HCT116 (cell line): ENCODE data around the gene MS4A5. TPM values are rescaled to one million over a fixed set of nuclear protein-coding genes. Genes with fewer than 3 reads are reported as not detected.

Experiments used
- ATAC-seq: fragments of 200-7000 bp; cut with Tn5 transposase; 2 replicates; pipeline ENCODE4 v1.9.1; 2020; ENCODE audit warnings: mild to moderate bottlenecking, moderate library complexity
- BruUV-seq: library from RNA; stranded (reverse); fragments of 400-500 nt; replicated peaks from 2 replicates; lab custom pipeline; 2021; lab: Mats Ljungman, UMichigan
- CTCF ChIA-PET: fragments of 300-600 bp; sonication (Branson Sonifier 250); formaldehyde crosslinking; loops from one replicate; lab custom pipeline; 2021; ENCODE audit warnings: antibody characterized with exemption; lab: Charles Lee
- POLR2A ChIA-PET: fragments of 300-600, 350-600 bp; sonication (Branson Sonifier 250); formaldehyde crosslinking; loops from one replicate; lab custom pipeline; 2021; ENCODE audit warnings: antibody characterized with exemption; lab: Charles Lee
- RAD21 ChIA-PET, 2 experiments: fragments of 300-600 bp; sonication (Branson Sonifier 250); formaldehyde crosslinking; loops; one replicate each; lab custom pipeline; 2023; ENCODE audit warnings: low total read pairs in 2 of 2; ENCODE audit not compliant: uncharacterized antibody in 2 of 2, unreplicated experiment in 2 of 2, low non-redundant PET in 1 of 2; lab: Charles Lee
- DNase-seq: peaks from one replicate; pipeline ENCODE4 v3.0.0-alpha.2; 2010; ENCODE audit warnings: low read depth, low spot score
- H2AFZ ChIP-seq: fragments of 200-600 bp; shearing (Covaris generic), sonication (generic); 2 replicates; pipeline ENCODE4 v1.6.1; 2017; ENCODE audit warnings: low read depth, mixed run types, mixed read lengths, antibody characterized with exemption, low read length; ENCODE audit not compliant: poor library complexity, severe bottlenecking
- H3K27ac ChIP-seq: 2 replicates; pipeline ENCODE4 v1.5.1; 2012; ENCODE audit warnings: low read depth, low read length
- H3K27me3 ChIP-seq: fragments of 200-600 bp; sonication (generic); 2 replicates; pipeline ENCODE4 v1.6.1; 2016; ENCODE audit warnings: mixed run types, low read length, mixed read lengths; ENCODE audit not compliant: insufficient read depth
- H3K36me3 ChIP-seq, 2 experiments: fragments of 200-500 bp in 1 of 2; fragments of 200-600 bp in 1 of 2; sonication (Bioruptor generic) in 1 of 2; sonication (generic) in 1 of 2; 2 replicates each; pipeline versions ENCODE4 v1.5.1 to v1.6.1; 2014 to 2016; ENCODE audit warnings: low read length in 2 of 2, inconsistent platforms in 1 of 2, mixed read lengths in 1 of 2, mixed run types in 1 of 2; ENCODE audit not compliant: insufficient read depth in 2 of 2, control insufficient read depth in 1 of 2
- H3K4me1 ChIP-seq, 2 experiments: fragments of 200-600 bp in 1 of 2; sonication (generic) in 1 of 2; 2 replicates each; pipeline versions ENCODE4 v1.5.1 to v1.6.1; 2012 to 2017; ENCODE audit warnings: low read length in 2 of 2, inconsistent platforms in 1 of 2, mild to moderate bottlenecking in 1 of 2, mixed read lengths in 1 of 2, mixed run types in 1 of 2, moderate library complexity in 1 of 2; ENCODE audit not compliant: insufficient read depth in 2 of 2, control insufficient read depth in 1 of 2
- H3K4me2 ChIP-seq: fragments of 200-600 bp; sonication (generic); 2 replicates; pipeline ENCODE4 v1.6.1; 2017; ENCODE audit warnings: mixed run types, low read length, mixed read lengths
- H3K4me3 ChIP-seq, 2 experiments: fragments of 200-600 bp in 1 of 2; sonication (generic) in 1 of 2; replicated peaks in 1 of 2; 2 replicates each; pipeline ENCODE4 v1.5.1; 2011 to 2016; ENCODE audit warnings: low read length in 2 of 2, control low read depth in 1 of 2, low read depth in 1 of 2, mild to moderate bottlenecking in 1 of 2, mixed read lengths in 1 of 2, mixed run types in 1 of 2
- H3K79me2 ChIP-seq: fragments of 200-600 bp; sonication (generic); 2 replicates; pipeline ENCODE4 v1.6.1; 2017; ENCODE audit warnings: mild to moderate bottlenecking, mixed run types, low read length, moderate library complexity, mixed read lengths; ENCODE audit not compliant: insufficient read depth
- H3K9ac ChIP-seq: fragments of 200-600 bp; sonication (generic); 2 replicates; pipeline ENCODE4 v1.6.1; 2016; ENCODE audit warnings: low read length, mixed read lengths
- H3K9me2 ChIP-seq: fragments of 200-600 bp; sonication (generic), shearing (Covaris generic); 2 replicates; pipeline ENCODE4 v1.6.1; 2017; ENCODE audit warnings: mixed run types, mild to moderate bottlenecking, moderate library complexity; ENCODE audit not compliant: insufficient read depth
- H3K9me3 ChIP-seq, 2 experiments: fragments of 200-500 bp in 1 of 2; fragments of 200-600 bp in 1 of 2; sonication (Bioruptor generic) in 1 of 2; sonication (generic) in 1 of 2; 2 replicates each; pipeline ENCODE4 v1.6.1; 2014 to 2017; ENCODE audit warnings: low read length in 2 of 2, mixed read lengths in 2 of 2, inconsistent platforms in 1 of 2, low read depth in 1 of 2, mild to moderate bottlenecking in 1 of 2, mixed run types in 1 of 2, moderate library complexity in 1 of 2; ENCODE audit not compliant: control insufficient read depth in 1 of 2, insufficient read depth in 1 of 2
- H4K20me1 ChIP-seq: fragments of 200-600 bp; sonication (generic), shearing (Covaris generic); 2 replicates; pipeline ENCODE4 v1.6.1; 2017; ENCODE audit warnings: mixed run types, mild to moderate bottlenecking, moderate library complexity; ENCODE audit not compliant: insufficient read depth
- ATF3 ChIP-seq: IDR thresholded peaks from 2 replicates; pipeline ENCODE4 v1.6.1; 2012
- CTCF ChIP-seq, 3 experiments: fragments of 200-600 bp in 1 of 3; sonication (generic) in 1 of 3; IDR thresholded peaks in 2 of 3; conservative IDR thresholded peaks in 1 of 3; 2 replicates each; pipeline ENCODE4 v1.5.1; 2012 to 2017; ENCODE audit warnings: low read depth in 2 of 3, low read length in 2 of 3, antibody characterized with exemption in 1 of 3, borderline replicate concordance in 1 of 3, control low read depth in 1 of 3, mild to moderate bottlenecking in 1 of 3, mixed read lengths in 1 of 3, mixed run types in 1 of 3, moderate library complexity in 1 of 3; ENCODE audit not compliant: insufficient read depth in 1 of 3
- EGR1 ChIP-seq: IDR thresholded peaks from 2 replicates; pipeline ENCODE4 v1.6.1; 2012; ENCODE audit warnings: low read depth
- ELF1 ChIP-seq: IDR thresholded peaks from 2 replicates; pipeline ENCODE4 v1.6.1; 2012; ENCODE audit warnings: low read depth, borderline replicate concordance
- EZH2 ChIP-seq: fragments of 200-600 bp; sonication (generic); IDR thresholded peaks from 2 replicates; pipeline ENCODE4 v1.6.1; 2017; ENCODE audit warnings: antibody characterized with exemption, mixed run types
- FOSL1 ChIP-seq: IDR thresholded peaks from 2 replicates; pipeline ENCODE4 v1.6.1; 2012; ENCODE audit warnings: low read depth
- POLR2AphosphoS5 ChIP-seq: IDR thresholded peaks from 2 replicates; pipeline ENCODE4 v1.6.1; 2011; ENCODE audit warnings: mild to moderate bottlenecking, low read depth, low read length, moderate library complexity
- SP1 ChIP-seq: IDR thresholded peaks from 2 replicates; pipeline ENCODE4 v1.6.1; 2012; ENCODE audit warnings: low read depth
- TCF7L2 ChIP-seq: IDR thresholded peaks from 2 replicates; pipeline ENCODE4 v1.7.0; 2011; ENCODE audit warnings: borderline replicate concordance, inconsistent platforms; ENCODE audit not compliant: insufficient read depth, insufficient read length; ENCODE audit errors: extremely low read depth
- YY1 ChIP-seq: IDR thresholded peaks from 2 replicates; pipeline ENCODE4 v1.6.1; 2011; ENCODE audit warnings: low read length, low read depth, moderate library complexity, mild to moderate bottlenecking; ENCODE audit not compliant: insufficient replicate concordance; ENCODE audit errors: extremely low read depth
- intact Hi-C: fragments of 100-400 bp; cut with micrococcal nuclease; formaldehyde crosslinking; loops from 2 replicates; pipeline ENCODE4 v1.10.0; 2022
- total RNA-seq: library from RNA; stranded (reverse); gene quantifications from one replicate; pipeline ENCODE4 v1.2.1, GENCODE V29; 2021; ENCODE audit not compliant: unreplicated experiment

Gene MS4A5
- total RNA-seq, 1 experiment from 2014 or later = not detected

GRCh38 chr11:60493454-60493853 is 64.1 kb downstream of the MS4A5 start:
- BruUV-seq = no TSS peak
- ATAC-seq (no peak), DNase-seq (no peak)
- Histone ChIP-seq H3K9me2 (no peaks in the 10 kb centered on the region), H4K20me1 (no peaks in the 10 kb centered on the region), H3K27ac (no peak overlapping the region), H3K9me3 (no peaks in the 10 kb centered on the region), H3K79me2 (no peaks in the 10 kb centered on the region), H3K9ac (no peak overlapping the region), H3K36me3 (no peaks in the 10 kb centered on the region), H3K4me3 (no peak overlapping the region), H3K27me3 (peaks cover 3% of the 10 kb centered on the region; the same call in 1 of the 2 replicates), H3K4me2 (no peak overlapping the region), H3K4me1 (no peaks in the 10 kb centered on the region), H2AFZ (no peak overlapping the region)
- TF ChIP-seq SP1 (no peak), EZH2 (no peak), ATF3 (no peak), POLR2AphosphoS5 (no peak), CTCF (IDR thresholded peaks at IDR 0.05 in 2 of 3, conservative IDR thresholded peaks at IDR 0.05 in 1 of 3; ENCODE audit: borderline replicate concordance in 1 of 3, insufficient read depth in 1 of 3, low read depth in 2 of 3, low read length in 2 of 3) (no peak), YY1 (no peak), EGR1 (no peak), TCF7L2 (no peak), ELF1 (no peak), FOSL1 (no peak)
- ChIA-PET CTCF (no interaction called here), RAD21 (no interaction called here), POLR2A (no interaction called here)
- intact Hi-C loops = no loop called here

Other genes starting within 250 kb of the MS4A5 start
- gene MS4A6A, start 246.5 kb upstream of the MS4A5 start, total RNA-seq = 0.52 TPM
- not detected for gene MS4A4E, start 186.4 kb upstream of the MS4A5 start, total RNA-seq
- gene MS4A4A, start 148.9 kb upstream of the MS4A5 start, total RNA-seq = 0.22 TPM
- gene MS4A6E, start 102.3 kb upstream of the MS4A5 start, total RNA-seq = not detected
- gene MS4A7, start 51.0 kb upstream of the MS4A5 start, total RNA-seq = 0.22 TPM
- not detected for gene MS4A14, start 33.1 kb upstream of the MS4A5 start, total RNA-seq
- gene MS4A1, start 26.3 kb downstream of the MS4A5 start, total RNA-seq = 0.25 TPM
- gene MS4A12, start 63.2 kb downstream of the MS4A5 start, total RNA-seq = not detected
- gene MS4A13, start 85.8 kb downstream of the MS4A5 start, total RNA-seq = not detected